Islet precursor cell (in vitro differentiated cells): ENCODE results near the gene TMEM204.

Source experiments
- DNase-seq: peaks from one replicate; pipeline ENCODE4 v3.0.0-alpha.2; 2018

The TMEM204 gene

GRCh38 chr16:1523581-1524245, 9.8 kb upstream of the TMEM204 start:
- no peak for DNase-seq

- no peak for DNase-seq
These were observed 9.1 kb upstream of the TMEM204 start for GRCh38 chr16:1524366-1524765.

GRCh38 chr16:1525871-1526607, 7.4 kb upstream of the TMEM204 start:
- no peak for DNase-seq

- DNase-seq = no peak
These were observed 6.6 kb upstream of the TMEM204 start for GRCh38 chr16:1526608-1527555.

GRCh38 chr16:1527836-1528811, 5.3 kb upstream of the TMEM204 start:
- DNase-seq = no peak

- no peak for DNase-seq
These were observed 4.4 kb upstream of the TMEM204 start for GRCh38 chr16:1528921-1529537.

- no peak for DNase-seq
These were observed 3.0 kb upstream of the TMEM204 start for GRCh38 chr16:1530349-1530882.

- peak; percentile 91 for DNase-seq
These were observed 2.4 kb upstream of the TMEM204 start for GRCh38 chr16:1530883-1531637.

GRCh38 chr16:1531638-1531910, 1.9 kb upstream of the TMEM204 start:
- no peak for DNase-seq

GRCh38 chr16:1532081-1532760, 1.2 kb upstream of the TMEM204 start:
- DNase-seq = no peak

GRCh38 chr16:1532771-1533170, 695 bp upstream of the TMEM204 start:
- DNase-seq = no peak

- no peak for DNase-seq
These were observed 855 bp downstream of the TMEM204 start for GRCh38 chr16:1534021-1535020.

GRCh38 chr16:1535391-1536291, 2.2 kb downstream of the TMEM204 start:
- DNase-seq = no peak

GRCh38 chr16:1536601-1537000, 3.1 kb downstream of the TMEM204 start:
- no peak for DNase-seq

GRCh38 chr16:1537138-1537577, 3.7 kb downstream of the TMEM204 start:
- DNase-seq = no peak

- no peak for DNase-seq
These were observed 4.4 kb downstream of the TMEM204 start for GRCh38 chr16:1537763-1538289.

- peak; percentile 69 for DNase-seq
These were observed 5.5 kb downstream of the TMEM204 start for GRCh38 chr16:1538804-1539520.
